HG02678 (cell line): ENCODE measurements around the gene GALNT11.
"Not testable (repeated sequence)": the region's sequence is repeated elsewhere in the genome, so short reads cannot be mapped to it uniquely, and the experiment has no call there.

ENCODE experiments used
- ATAC-seq: cut with Tn5 transposase; IDR thresholded peaks from one replicate; pipeline ENCODE4 v1.9.1; 2021; ENCODE audit warnings: mild to moderate bottlenecking, moderate library complexity; ENCODE audit not compliant: unreplicated experiment

The GALNT11 gene

DNA sequence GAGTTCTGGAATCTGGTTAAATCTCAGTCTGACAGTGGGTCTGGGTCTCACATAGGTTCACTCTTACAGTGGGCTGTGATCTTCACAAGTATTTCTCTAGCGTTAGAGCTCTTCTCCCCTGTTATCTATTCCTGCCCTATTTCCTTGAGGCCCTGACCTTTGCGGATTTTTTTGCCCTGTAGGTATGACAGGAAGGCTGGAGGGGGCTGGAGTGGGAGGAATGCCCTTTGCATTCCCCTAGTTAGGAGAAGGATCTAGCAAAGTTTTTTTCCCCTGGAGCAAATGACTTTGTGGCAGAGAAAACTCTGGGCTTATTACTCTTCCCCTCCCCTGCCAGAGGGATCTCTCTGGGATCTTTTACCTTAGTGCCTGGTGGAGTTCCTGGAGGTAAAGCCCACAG is 49.2 kb downstream of the GALNT11 start:
- ATAC-seq, result no peak

DNA sequence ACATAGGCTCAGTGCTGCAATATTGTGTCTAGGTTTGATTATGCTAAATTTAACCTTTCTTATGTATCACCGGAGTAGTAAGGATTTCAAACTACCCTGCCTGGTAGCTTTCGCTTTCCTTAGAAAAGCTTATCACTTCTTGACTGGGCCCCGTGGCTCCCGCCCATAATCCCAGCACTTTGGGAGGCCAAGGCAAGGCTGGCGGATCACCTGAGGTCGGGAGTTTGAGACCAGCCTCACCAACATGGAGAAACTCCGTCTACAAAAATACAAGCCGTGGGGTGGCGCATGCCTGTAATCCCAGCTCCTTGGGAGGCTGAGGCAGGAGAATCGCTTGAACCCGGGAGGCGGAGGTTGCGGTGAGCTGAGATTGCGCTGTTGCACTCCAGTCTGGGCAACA is 49.9 kb downstream of the GALNT11 start:
- not testable (repeated sequence) for ATAC-seq

DNA sequence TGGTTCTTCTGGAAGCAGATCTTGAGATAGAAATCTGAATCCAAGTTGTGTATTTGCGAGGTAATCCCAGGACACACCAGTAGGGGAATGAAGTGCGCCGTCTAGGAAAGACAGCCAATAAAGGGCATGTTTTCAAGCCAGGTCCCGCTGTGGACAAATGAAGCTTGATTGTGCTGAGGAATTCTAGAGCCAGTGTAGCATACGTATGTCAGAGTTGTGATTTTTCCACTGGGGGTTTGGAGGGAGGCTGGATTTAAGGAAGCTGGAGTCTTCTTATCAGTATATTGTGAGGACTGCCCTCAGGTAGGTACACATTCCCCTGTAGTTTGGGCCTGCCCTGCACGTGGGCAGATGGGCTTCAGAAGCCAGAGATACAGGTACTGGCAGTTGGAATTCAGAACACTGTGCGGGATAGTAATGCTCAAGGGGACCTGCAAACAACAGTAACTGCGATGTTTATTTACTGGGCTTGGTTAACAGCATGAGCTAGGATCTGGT is 50.9 kb downstream of the GALNT11 start:
- ATAC-seq, result no peak

DNA sequence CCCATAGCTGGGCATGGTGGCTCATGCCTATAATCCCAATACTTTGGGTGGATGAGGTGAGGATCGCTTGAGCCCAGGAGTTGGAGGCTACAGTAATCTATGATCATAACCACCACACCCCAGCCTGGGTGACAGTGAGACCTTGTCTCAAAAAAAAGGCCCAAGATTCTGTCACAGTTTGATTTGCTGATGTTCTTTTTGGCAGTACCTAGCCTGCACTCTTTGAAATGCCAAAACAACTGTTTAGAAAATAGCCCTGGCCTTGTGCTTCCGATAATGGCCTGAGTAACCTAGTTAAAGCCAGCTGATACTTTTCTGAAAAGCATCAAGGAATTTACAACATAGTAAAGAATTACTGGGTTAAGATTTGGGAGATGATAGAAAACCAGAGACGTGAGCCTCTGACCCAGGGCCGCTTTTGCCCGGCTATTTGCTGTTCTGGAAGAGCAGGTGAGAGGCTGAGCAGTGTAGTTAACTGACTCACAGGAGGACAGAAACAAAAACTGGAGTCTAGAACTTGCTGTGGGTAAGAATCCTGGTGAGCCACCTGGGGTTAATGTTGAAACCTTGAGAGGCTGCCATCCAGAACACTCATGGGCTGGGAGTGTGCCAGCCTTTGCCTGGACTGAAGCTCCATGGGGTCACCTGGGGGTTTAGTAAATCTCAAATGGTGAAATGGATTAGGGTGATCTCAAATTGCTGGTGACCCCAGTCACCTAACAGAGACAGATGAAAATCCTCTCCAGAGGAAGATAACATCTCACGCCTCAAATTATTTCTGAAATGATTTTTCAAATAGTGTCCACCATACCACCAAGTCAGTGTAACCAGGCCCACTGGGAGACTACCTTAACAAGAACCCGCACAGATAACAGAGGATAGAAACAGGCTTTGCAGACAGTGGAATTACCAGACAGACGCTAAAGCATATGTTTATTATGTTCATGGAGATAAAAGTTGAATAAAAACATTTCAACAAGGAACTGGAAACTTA is 51.8 kb downstream of the GALNT11 start:
- no peak for ATAC-seq

DNA sequence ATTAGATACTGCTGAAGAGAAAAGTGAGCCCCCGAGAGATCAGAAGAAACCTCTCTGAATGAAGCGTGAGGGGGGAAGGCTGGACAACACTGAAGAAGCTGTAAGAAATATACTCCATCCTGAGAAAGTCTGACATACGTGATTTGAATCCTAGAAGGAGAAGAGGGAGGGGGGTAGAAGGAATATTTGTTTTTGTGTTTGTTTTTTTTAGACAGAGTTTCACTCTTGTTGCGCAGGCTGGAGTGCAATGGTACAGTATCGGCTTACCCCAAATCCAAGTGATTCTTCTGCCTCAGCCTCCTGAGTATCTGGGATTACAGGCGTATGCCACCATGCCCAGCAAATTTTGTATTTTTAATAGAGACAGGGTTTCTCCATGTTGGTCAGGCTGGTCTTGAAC is 52.6 kb downstream of the GALNT11 start:
- no peak for ATAC-seq

DNA sequence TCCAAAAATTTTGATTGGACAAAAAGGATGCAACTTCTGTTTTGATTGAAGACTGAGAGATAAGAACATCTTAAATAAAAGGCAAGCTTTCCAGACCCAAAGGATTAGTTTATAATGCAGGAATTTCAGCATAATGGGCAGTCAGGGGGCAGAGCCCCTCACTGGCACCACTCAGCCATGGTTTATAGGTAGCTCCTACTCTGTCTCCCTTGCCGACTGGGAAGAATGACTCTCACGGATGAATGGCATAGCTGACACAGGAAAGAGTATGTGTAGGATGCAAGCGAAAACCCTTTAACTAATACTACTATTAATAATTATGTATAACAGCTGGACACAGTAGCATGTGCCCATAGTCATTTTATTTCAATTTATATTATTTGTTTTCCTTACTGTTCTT is 53.3 kb downstream of the GALNT11 start:
- ATAC-seq, result no peak

DNA sequence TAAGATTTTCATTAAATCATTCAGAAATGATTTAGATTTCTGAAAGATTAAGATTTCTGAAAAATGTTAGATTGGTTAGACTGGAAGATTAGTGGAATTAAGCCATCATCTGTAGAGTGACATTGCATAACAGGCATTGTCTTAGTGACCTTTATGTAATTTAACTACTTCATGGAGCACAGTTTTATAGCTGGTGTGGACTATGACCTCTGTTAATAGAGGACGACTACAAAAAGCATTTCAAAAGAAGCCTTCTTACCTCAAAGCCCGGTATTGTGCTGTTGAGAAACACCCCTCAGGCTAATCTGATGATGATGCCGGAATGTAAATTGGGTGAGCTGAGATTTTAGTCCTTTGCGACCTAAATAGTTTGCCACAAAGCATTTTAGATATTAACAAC is 55.6 kb downstream of the GALNT11 start:
- no peak for ATAC-seq

DNA sequence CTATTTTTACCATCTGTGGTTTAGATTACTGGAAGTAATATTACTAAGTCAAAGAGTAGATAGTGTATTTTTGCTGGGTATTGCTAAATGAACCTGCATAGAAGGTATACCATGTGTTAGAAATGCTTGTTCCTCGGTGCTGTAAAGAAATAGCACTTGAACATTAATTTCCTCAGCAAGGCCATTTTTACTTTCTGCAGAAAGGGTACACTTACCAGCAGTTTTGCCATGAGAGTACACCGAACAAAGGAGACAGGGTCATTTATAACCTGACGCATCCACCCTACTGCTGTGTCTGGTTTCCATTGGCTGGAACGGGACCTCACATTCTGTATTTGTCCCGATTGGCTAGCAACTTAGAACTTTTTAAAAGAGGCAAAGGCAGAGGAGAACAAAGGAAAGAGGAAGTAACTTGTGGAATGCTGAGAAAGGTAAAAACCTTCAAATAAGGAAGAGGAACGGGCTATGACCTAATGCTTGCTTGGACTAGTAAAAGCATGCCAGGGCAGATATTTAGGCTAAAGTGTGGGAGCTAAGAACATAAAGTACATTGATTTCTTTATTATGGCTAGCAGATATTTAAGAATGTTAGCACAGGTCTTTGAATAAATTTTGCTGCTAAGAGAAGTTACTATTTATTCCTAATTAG is 56.7 kb downstream of the GALNT11 start:
- ATAC-seq, result not testable (repeated sequence)

DNA sequence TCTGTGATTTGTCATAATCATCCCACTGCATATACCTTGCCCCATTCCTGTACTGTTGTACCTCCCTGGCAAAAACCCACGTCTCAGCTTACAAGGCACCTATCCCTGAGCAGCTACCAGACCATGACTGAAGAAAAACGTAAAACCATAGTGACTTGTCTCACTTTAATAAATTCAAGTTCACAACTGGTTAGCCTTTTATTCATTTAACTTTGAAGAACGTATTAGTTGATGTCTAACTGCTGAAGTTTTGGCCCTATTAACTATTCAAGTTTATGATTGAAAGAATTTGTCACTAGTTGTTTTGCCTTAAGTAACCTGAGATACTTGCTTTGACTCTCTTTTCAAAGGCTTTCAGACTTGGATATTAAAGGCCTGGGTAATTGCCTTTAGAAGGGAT is 59.7 kb downstream of the GALNT11 start:
- ATAC-seq, result no peak

DNA sequence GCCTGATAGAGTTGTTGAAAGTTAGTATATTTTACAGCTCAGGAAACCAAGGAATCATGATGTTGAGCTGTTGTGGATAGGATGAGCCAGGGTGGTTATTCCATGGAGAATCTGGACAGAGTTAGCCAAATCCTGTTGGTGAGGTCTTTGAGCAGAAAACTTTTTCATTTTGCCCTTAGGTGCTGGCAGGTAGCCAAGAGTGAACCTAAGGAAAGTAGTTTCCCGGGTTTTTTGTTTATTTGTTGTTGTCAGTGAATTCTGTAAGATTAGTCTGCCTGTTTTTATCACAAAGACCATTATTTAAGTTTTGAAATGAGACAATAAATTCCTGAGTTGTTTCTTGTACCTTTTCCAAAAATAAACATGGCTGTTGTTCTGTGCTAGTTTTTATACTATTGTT is 61.0 kb downstream of the GALNT11 start:
- ATAC-seq, result no peak

DNA sequence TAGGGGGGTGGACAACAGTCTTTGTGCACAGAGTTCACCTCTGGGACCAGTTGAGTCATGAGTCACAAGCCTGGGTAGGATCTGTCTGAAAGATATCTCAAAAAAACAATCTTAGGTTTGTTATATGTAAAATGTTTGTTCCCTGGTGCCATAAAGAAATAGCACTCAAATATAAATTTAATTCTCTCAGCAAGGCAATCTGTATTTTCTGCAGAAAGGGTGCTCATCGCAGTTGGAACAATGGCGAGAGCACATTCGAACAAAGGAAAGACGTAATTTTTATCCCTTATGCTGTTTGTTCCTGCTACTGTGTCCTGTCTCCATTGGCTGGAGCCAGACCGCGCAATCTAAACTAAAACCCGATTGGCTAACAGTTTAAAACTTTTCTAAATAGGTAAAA is 63.7 kb downstream of the GALNT11 start:
- no peak for ATAC-seq

DNA sequence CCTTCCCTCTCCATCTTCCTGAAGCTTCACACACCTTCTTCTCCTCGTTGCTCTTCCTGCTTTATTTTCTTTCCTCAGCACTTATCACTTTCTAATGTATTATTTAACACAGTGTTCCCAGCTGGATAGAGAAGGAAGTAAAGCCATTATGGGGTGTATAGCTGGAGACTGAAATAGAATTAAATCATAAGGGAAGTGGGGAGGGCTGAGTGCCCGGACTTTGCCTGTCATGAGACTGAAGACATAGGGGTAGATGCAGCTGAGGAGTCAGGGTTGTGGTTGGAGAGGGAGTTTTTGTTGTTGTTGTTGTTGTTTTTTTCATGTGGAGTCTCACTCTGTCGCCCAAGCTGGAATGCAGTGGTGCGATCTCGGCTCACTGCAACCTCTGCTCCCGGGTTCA is 65.3 kb downstream of the GALNT11 start:
- no peak for ATAC-seq

DNA sequence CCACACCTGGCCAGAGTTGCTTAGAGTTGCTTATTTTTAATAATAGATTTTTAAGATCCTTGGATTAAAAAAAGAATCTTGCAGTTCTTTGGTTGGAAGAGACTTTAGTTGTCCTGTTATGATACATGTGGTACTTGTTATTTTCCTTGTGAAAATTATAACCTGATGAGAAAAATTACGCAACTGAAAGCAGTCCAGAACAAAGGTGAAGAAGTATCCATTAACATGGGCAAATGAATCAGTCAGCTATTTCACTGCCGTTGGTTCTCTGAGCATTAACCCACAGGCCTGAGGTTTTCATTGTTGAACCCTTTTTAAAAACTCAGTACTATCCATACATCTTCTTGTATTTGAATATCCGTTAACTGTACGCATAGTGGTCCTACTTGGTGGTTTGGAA is 68.2 kb downstream of the GALNT11 start:
- no peak for ATAC-seq

DNA sequence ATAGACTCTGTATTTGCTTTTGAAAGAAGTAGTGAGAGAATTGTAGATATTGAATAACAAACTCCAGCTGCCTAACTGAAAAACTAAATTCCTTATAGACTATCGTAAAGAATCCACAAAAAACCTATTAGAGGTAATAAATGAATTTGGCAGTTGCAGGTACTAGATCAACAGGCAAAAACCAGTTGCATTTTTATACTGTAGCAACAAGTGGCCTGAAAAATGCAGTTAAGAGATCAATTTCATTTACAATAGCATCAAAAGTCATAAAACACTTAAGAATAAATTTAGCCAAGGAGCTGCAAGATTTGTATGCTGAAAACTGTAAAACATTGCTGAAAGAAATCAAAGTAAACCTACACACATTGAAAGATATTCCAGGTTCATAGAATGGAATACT is 70.3 kb downstream of the GALNT11 start:
- ATAC-seq, result no peak

DNA sequence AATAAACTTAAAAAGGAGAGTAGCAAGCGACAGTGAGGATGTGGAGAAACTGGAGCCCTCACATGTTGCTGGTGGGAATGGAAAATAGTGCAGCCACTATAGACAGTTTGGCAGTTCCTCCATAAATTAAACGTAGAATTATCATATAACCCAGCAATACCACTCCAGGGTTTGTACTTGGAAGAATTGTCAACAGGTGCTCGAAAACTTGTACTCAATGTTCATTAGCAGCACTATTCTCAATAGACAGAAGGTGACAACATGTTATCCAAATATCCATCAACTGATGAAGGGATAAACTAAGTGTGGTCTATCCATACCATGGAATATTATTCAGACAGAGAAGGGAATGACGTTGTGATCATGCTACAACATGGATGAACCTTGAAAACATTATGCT is 71.9 kb downstream of the GALNT11 start:
- ATAC-seq, result no peak

DNA sequence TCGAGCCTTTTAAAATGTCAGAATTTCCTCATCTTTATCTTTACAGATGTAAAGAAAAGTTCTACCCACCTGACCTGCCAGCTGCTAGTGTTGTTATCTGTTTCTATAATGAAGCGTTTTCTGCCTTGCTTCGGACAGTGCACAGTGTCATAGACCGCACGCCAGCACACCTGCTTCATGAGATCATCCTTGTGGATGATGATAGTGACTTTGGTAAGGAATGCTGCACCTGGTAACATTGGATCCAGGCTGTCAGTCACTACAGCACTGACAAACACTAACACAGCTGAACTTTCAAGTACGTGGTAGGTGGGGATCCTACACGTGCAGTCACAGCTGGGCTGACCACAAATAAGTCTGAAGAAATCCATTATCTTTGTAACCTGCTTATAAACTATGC is 77.6 kb downstream of the GALNT11 start:
- ATAC-seq, result no peak

DNA sequence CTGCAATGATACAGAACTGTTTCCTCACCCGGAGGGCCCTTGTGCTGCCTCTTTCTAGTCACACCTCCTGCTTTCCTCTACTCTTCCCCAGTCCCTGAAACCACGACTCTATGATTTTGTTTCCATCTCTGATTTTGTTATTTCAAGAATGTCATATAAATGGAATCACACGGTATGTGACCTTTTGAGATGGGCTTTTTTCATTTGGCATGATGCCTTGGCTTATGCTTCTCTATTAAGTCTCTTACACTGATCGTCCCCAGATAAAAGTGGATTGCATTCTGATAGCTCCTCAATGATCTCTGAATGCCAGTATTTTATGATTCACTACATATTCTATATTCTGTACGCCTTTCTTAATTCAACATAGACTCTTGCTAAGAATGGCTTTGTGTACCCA is 78.2 kb downstream of the GALNT11 start:
- no peak for ATAC-seq

DNA sequence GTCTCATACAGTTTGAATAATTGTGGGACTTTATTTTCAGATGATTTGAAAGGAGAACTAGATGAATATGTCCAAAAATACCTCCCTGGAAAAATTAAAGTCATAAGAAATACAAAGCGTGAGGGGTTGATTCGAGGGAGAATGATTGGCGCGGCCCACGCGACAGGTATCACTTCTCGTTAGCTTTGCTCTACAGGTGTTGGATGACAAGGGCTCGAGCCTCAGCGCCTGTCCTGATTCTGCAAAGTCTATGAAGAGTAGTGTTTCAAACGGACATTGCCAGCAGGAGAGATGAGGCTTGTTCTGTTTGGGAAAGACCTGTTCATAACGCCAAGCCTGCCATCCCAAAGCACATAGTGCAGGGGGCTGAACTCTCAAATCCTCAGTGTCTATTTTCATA is 79.7 kb downstream of the GALNT11 start:
- ATAC-seq, result no peak

DNA sequence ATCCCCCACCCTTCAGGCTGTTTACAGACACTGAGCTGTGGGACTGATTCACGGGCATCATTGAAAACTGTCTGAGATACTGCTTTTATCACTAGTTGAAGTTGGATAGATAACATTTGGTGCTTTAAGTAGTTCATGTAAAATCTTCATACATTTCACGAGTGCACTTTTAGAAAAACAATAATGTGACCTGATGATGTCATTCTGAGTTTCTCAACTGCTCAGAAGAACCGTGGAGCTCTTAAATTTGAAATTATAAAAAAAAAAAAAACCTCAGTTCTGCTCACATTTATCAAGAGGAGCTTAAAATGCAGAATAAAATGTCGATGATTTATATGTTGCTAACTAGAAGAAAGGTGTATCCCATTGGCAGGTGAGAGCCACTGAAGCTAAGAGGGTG is 81.5 kb downstream of the GALNT11 start:
- ATAC-seq, result no peak

DNA sequence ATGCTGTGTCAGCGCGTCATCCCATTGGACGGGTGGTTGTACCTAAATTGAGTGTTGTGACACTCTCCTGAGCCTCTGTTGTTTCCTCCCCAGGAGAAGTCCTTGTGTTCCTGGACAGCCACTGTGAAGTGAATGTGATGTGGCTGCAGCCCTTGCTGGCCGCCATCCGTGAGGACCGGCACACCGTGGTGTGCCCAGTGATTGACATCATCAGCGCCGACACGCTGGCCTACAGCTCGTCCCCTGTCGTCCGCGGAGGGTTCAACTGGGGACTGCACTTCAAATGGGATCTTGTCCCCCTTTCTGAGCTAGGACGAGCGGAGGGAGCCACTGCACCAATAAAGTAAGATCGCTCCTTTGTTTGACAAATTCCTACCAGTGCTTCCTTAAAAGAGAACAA is 82.5 kb downstream of the GALNT11 start:
- ATAC-seq, result no peak

DNA sequence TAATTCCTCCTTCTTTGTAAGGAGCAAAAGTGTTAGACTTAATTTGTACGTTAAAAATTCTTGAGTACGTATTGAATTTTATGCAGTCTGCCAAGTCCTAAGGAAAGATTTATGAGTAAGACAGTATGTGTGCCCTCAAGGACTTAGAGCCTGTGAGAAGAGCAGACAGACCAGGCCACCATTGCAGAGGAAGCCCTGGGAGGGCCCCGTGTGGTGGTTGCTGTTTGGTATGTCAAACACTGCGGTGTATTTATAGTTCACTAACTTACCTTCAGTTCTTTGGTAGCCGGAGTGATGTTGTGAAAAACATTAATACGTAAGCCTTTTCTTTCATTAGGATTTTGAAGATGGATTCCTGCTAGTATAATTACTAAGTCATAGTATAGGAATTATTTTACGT is 82.9 kb downstream of the GALNT11 start:
- ATAC-seq, result no peak

DNA sequence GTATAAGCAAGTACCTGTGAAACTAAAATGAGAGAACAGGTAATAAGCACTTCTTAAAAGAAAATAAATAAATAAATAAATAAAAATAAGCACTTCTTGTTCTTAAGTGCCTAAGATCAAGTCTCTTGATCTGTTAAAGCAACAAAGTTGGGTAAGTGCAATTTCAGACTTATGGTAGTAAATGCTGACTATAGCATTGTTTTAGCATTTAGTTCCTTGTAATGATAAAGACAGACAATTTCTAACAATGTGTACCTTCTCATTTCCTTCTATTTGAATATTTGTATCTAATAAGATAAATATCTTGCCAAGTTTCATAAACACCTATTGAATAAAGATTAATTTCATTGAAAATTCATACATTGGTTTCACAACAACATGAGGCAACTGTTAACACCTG is 87.4 kb downstream of the GALNT11 start:
- ATAC-seq, result no peak
